MCF 10A (cell line): ENCODE measurements around the gene LRRC42. TPM values are rescaled to one million over a fixed set of nuclear protein-coding genes. Genes with fewer than 3 reads are reported as not detected.

Experiments used
- BruUV-seq: library from RNA; stranded (reverse); fragments of 400-500 nt; replicated peaks from 2 replicates; lab custom pipeline; 2021; lab: Mats Ljungman, UMichigan
- CTCF ChIA-PET: fragments of 300-600 bp; sonication (Branson Sonifier 250); formaldehyde crosslinking; extraction: SDS; loops from one replicate; lab custom pipeline; 2021; ENCODE audit warnings: antibody characterized with exemption, inconsistent platforms; lab: Yijun Ruan, JAX
- POLR2A ChIA-PET: fragments of 300-600, 350-650 bp; sonication (Branson Sonifier 250); formaldehyde crosslinking; extraction: SDS; loops from one replicate; lab custom pipeline; 2020; ENCODE audit warnings: antibody characterized with exemption, inconsistent platforms; lab: Yijun Ruan, JAX
- DNase-seq: peaks from one replicate; pipeline ENCODE4 v3.0.0-alpha.2; 2018; ENCODE audit not compliant: unreplicated experiment
- H3K27ac Mint-ChIP-seq: one replicate; pipeline ENCODE4 v1.8.0; 2022; ENCODE audit warnings: mild to moderate bottlenecking, low read depth, mixed read lengths; ENCODE audit not compliant: unreplicated experiment
- H3K27me3 Mint-ChIP-seq: one replicate; pipeline ENCODE4 v1.8.0; 2022; ENCODE audit warnings: mixed read lengths; ENCODE audit not compliant: insufficient read depth, unreplicated experiment
- H3K36me3 Mint-ChIP-seq: one replicate; pipeline ENCODE4 v1.8.0; 2022; ENCODE audit warnings: mild to moderate bottlenecking, moderate library complexity, mixed read lengths; ENCODE audit not compliant: insufficient read depth, unreplicated experiment
- H3K4me1 Mint-ChIP-seq: one replicate; pipeline ENCODE4 v1.8.0; 2022; ENCODE audit warnings: mixed read lengths; ENCODE audit not compliant: insufficient read depth, unreplicated experiment
- H3K4me3 Mint-ChIP-seq: one replicate; pipeline ENCODE4 v1.8.0; 2022; ENCODE audit warnings: mild to moderate bottlenecking, moderate library complexity, mixed read lengths; ENCODE audit not compliant: unreplicated experiment
- H3K9me3 Mint-ChIP-seq: one replicate; pipeline ENCODE4 v1.8.0; 2022; ENCODE audit warnings: mixed read lengths; ENCODE audit not compliant: unreplicated experiment
- CTCF ChIP-seq: fragments of 200-600 bp; IDR thresholded peaks from one replicate; pipeline ENCODE4 v1.8.0; 2022; ENCODE audit warnings: antibody characterized with exemption, mild to moderate bottlenecking; ENCODE audit not compliant: unreplicated experiment
- intact Hi-C: fragments of 100-400 bp; cut with micrococcal nuclease; formaldehyde crosslinking; loops from 2 replicates; pipeline ENCODE4 v1.14.1; 2022
- total RNA-seq: library from RNA; stranded (reverse); gene quantifications from 2 replicates; pipeline ENCODE4 v1.2.3, GENCODE V29; 2022

The LRRC42 gene
- total RNA-seq, 1 experiment from 2014 or later = 41.2 TPM

- Mint-ChIP-seq H3K36me3 (peaks cover 23% of the 10 kb centered on the region), H3K4me1 (peaks cover 37% of the 10 kb centered on the region), H3K9me3 (no peaks in the 10 kb centered on the region), H3K27me3 (no peaks in the 10 kb centered on the region), H3K27ac (no peak overlapping the region), H3K4me3 (no peak overlapping the region)
- DNase-seq = no peak
- no peak for TF ChIP-seq CTCF
- no TSS peak for BruUV-seq
- ChIA-PET CTCF (interaction anchor here (0.6 to 1.0 kb wide), 2 partner anchors 17 to 1891 kb away, joined by 3 read pairs; no protein-coding TSS in a partner anchor), POLR2A (interaction anchor here (1.0 to 1.1 kb wide), 2 partner anchors 18 to 22 kb away, joined by 3 to 4 read pairs; no protein-coding TSS in a partner anchor)
- intact Hi-C loops = no loop called here
Measured at GRCh38 chr1:53942127-53942957, 3.8 kb upstream of the LRRC42 start.

GRCh38 chr1:53943090-53943489, 3.1 kb upstream of the LRRC42 start:
- no peaks in the 10 kb centered on the region for H3K27me3 Mint-ChIP-seq
- H3K27ac Mint-ChIP-seq = no peak overlapping the region
- no peak for DNase-seq
- H3K9me3 Mint-ChIP-seq = no peaks in the 10 kb centered on the region
- no TSS peak for BruUV-seq
- ChIA-PET POLR2A (no interaction called here), CTCF (interaction anchor here (0.7 to 3.1 kb wide), 3 partner anchors 19 to 892 kb away, joined by 3 to 27 read pairs (median 3); no protein-coding TSS in a partner anchor)
- peaks cover 16% of the 10 kb centered on the region for H3K36me3 Mint-ChIP-seq
- no peak overlapping the region for H3K4me3 Mint-ChIP-seq
- no peak for TF ChIP-seq CTCF
- intact Hi-C loops = no loop called here
- H3K4me1 Mint-ChIP-seq = peaks cover 34% of the 10 kb centered on the region

GRCh38 chr1:53943490-53944043, 2.6 kb upstream of the LRRC42 start:
- intact Hi-C loops = no loop called here
- no TSS peak for BruUV-seq
- Mint-ChIP-seq H3K36me3 (peaks cover 12% of the 10 kb centered on the region), H3K4me1 (peaks cover 31% of the 10 kb centered on the region), H3K9me3 (no peaks in the 10 kb centered on the region), H3K4me3 (no peak overlapping the region), H3K27me3 (no peaks in the 10 kb centered on the region), H3K27ac (no peak overlapping the region)
- no peak for TF ChIP-seq CTCF
- POLR2A ChIA-PET = interaction anchor here (2.6 to 3.2 kb wide), 2 partner anchors 9 to 64 kb away, joined by 12 to 13 read pairs; no protein-coding TSS in a partner anchor
- CTCF ChIA-PET = interaction anchor here (0.7 to 3.1 kb wide), 3 partner anchors 20 to 893 kb away, joined by 3 to 27 read pairs (median 3); no protein-coding TSS in a partner anchor
- DNase-seq = no peak
